ENCODE results near the gene PLEKHG1. TPM values are rescaled to one million over a fixed set of nuclear protein-coding genes. Genes with fewer than 3 reads are reported as not detected.

The PLEKHG1 gene
- total RNA-seq, 1 donor from 2014 or later: 135 TPM

DNA sequence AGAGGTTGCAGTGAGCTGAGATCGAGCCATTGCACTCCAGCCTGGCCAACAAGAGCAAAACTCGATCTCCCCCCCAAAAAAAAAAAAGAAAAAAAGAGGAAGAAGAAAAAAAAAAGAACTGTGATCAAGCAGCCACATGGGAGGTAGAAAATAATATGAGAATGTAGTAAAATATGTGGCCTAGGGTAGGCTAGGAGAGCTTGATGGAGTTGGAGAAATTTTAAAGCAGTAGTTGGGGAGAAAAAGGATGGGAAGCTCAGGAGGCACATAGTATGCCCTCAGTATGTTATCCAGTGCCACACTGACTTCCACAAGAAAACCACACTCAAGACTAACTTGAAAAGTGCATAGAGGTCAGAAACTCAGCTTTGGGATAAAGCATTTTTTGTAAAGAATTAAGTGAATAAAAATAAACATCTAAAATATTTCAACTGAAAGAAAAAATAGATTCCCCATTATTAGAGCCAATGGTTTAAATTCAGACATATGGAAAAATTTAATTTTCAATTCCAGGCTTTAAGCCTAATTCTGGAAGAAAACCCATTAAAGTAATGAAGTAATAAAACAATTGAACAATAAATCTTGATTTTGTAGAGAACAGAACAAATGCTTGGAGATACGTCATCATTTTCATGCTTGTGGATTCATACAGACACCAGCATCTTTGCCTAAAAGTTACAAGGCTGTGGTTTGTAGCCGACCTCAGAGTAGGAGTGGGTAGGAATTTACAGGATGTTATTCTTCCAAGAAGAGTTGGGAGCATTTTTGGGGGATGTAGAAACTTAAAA, 34.7 kb downstream of the PLEKHG1 start:
- Mint-ChIP-seq H3K4me1 (ENCODE audit: unreplicated experiment) (peaks cover 78% of the 10 kb centered on the region), H3K9me3 (ENCODE audit: unreplicated experiment) (no peaks in the 10 kb centered on the region), H3K27me3 (ENCODE audit: unreplicated experiment) (peaks cover 3% of the 10 kb centered on the region), H3K36me3 (ENCODE audit: low read depth, unreplicated experiment) (peaks cover 22% of the 10 kb centered on the region), H3K27ac (ENCODE audit: unreplicated experiment) (peak overlapping the region; percentile 17), H3K4me3 (ENCODE audit: unreplicated experiment) (no peak overlapping the region)
- TF ChIP-seq, protein P1, sequence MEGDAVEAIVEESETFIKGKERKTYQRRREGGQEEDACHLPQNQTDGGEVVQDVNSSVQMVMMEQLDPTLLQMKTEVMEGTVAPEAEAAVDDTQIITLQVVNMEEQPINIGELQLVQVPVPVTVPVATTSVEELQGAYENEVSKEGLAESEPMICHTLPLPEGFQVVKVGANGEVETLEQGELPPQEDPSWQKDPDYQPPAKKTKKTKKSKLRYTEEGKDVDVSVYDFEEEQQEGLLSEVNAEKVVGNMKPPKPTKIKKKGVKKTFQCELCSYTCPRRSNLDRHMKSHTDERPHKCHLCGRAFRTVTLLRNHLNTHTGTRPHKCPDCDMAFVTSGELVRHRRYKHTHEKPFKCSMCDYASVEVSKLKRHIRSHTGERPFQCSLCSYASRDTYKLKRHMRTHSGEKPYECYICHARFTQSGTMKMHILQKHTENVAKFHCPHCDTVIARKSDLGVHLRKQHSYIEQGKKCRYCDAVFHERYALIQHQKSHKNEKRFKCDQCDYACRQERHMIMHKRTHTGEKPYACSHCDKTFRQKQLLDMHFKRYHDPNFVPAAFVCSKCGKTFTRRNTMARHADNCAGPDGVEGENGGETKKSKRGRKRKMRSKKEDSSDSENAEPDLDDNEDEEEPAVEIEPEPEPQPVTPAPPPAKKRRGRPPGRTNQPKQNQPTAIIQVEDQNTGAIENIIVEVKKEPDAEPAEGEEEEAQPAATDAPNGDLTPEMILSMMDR (IDR thresholded peaks at IDR 0.05; ENCODE audit: unreplicated experiment): no peak
- DNase-seq (ENCODE audit: low spot score): no peak

DNA sequence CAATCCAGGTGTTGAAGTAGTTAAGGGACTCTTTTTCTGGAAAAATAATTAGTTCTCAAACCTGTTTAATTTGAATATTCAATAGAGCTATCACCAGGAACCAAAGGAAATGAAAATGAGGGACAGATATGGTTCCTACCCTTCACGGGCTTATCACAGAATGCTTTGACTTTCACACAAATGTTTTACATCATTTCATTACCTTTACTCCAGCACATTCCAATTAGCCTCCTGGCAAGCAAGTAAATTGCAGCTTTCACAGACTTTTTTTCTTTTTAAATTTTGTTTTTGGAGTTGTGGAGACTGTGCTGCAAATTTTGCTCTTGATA, 35.2 kb downstream of the PLEKHG1 start:
- Mint-ChIP-seq H3K9me3 (ENCODE audit: unreplicated experiment) (no peaks in the 10 kb centered on the region), H3K27ac (ENCODE audit: unreplicated experiment) (peak overlapping the region; percentile 17), H3K36me3 (ENCODE audit: low read depth, unreplicated experiment) (peaks cover 25% of the 10 kb centered on the region), H3K4me1 (ENCODE audit: unreplicated experiment) (peaks cover 81% of the 10 kb centered on the region), H3K4me3 (ENCODE audit: unreplicated experiment) (no peak overlapping the region), H3K27me3 (ENCODE audit: unreplicated experiment) (peaks cover 3% of the 10 kb centered on the region)
- DNase-seq (ENCODE audit: low spot score): no peak
- TF ChIP-seq, protein P1 (IDR thresholded peaks at IDR 0.05; ENCODE audit: unreplicated experiment): no peak

DNA sequence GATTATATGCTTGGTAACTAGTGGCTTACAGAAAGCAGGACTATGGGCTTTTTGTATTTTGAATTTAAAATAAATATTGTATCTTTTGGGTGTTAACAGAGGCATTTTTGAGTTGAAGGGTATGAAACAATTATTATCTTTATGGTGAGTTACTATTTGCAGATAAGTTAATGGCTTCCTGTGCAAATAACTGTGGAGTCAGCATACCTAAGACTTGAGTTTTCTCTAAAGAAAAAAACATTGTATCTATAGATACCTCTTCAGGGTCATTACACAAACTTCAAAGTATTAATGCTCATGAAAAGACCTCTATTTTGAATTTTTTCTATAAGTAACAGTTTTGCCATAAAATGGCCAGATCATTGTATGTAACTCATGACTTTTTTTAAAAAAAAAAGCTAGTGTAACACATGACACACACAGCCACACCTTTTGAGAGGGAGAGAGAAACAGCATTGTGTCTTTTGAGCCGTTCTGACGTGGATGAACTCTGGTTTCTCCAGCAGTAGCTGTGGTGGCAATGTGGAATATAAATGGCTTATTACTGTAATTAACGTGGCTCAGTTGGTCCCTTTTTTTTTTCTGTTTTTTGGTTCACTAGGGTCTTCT, 36.3 kb downstream of the PLEKHG1 start:
- DNase-seq (ENCODE audit: low spot score): no peak
- H3K9me3 Mint-ChIP-seq (ENCODE audit: unreplicated experiment): no peaks in the 10 kb centered on the region
- no peak overlapping the region for H3K4me3 Mint-ChIP-seq (ENCODE audit: unreplicated experiment)
- H3K27me3 Mint-ChIP-seq (ENCODE audit: unreplicated experiment): peaks cover 3% of the 10 kb centered on the region
- H3K27ac Mint-ChIP-seq (ENCODE audit: unreplicated experiment): peak overlapping the region; percentile 17
- peaks cover 26% of the 10 kb centered on the region for H3K36me3 Mint-ChIP-seq (ENCODE audit: low read depth, unreplicated experiment)
- peaks cover 80% of the 10 kb centered on the region for H3K4me1 Mint-ChIP-seq (ENCODE audit: unreplicated experiment)
- TF ChIP-seq, protein P1 (IDR thresholded peaks at IDR 0.05; ENCODE audit: unreplicated experiment): no peak

DNA sequence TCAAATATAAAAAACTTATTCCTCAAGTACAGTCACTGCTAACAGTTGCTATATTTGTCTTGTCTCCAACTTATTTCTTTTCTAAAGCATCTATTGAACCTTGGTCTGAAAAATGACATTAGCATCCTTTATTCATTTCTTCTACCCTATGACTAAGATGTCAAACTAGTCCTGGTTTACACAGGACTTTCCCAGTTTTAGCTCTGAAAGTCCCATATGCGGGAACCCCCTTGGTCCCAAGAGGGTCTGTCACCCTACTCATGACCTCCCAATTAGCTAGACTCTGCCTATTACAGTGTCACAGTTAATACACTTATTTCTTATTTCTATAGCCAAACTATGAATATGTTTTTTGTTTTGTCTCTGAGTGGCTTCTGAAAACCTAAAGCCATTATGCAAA, 37.1 kb downstream of the PLEKHG1 start:
- Mint-ChIP-seq H3K27ac (ENCODE audit: unreplicated experiment) (no peak overlapping the region), H3K4me1 (ENCODE audit: unreplicated experiment) (peaks cover 76% of the 10 kb centered on the region)
- TF ChIP-seq, protein P1 (IDR thresholded peaks at IDR 0.05; ENCODE audit: unreplicated experiment): no peak

DNA sequence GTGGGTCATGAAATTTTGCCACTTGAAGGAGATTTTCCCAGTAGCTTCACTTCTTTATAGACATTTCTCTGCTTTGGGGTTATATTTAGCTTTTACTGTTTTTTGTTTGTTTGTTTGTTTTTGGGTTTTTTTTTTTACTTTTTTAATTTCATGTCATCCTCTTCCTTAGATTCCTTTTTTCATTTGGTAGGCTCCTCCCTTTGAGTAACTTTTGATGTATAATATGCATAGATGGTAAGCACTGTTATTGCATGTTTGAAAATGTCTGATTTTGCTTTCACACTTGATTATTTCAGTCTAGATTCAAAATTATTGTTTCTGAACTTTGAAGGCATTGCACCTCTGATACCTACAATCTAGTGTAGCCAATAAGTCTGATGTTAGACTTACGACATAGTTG, 37.6 kb downstream of the PLEKHG1 start:
- H3K27ac Mint-ChIP-seq (ENCODE audit: unreplicated experiment): no peak overlapping the region

More for the DNA sequence above, 37.1 kb downstream of the PLEKHG1 start:
- Mint-ChIP-seq H3K9me3 (ENCODE audit: unreplicated experiment) (no peaks in the 10 kb centered on the region), H3K36me3 (ENCODE audit: low read depth, unreplicated experiment) (peaks cover 25% of the 10 kb centered on the region), H3K4me3 (ENCODE audit: unreplicated experiment) (no peak overlapping the region), H3K27me3 (ENCODE audit: unreplicated experiment) (peaks cover 3% of the 10 kb centered on the region)
- no peak for DNase-seq (ENCODE audit: low spot score)

More for the DNA sequence above, 37.6 kb downstream of the PLEKHG1 start:
- TF ChIP-seq, protein P1 (IDR thresholded peaks at IDR 0.05; ENCODE audit: unreplicated experiment): no peak
- H3K9me3 Mint-ChIP-seq (ENCODE audit: unreplicated experiment): no peaks in the 10 kb centered on the region
- peaks cover 72% of the 10 kb centered on the region for H3K4me1 Mint-ChIP-seq (ENCODE audit: unreplicated experiment)
- H3K36me3 Mint-ChIP-seq (ENCODE audit: low read depth, unreplicated experiment): peaks cover 21% of the 10 kb centered on the region
- DNase-seq (ENCODE audit: low spot score): no peak
- H3K27me3 Mint-ChIP-seq (ENCODE audit: unreplicated experiment): peaks cover 3% of the 10 kb centered on the region
- no peak overlapping the region for H3K4me3 Mint-ChIP-seq (ENCODE audit: unreplicated experiment)

Measured in endothelial cell (in vitro differentiated cells).